ENCODE measurements around the gene SZT2. TPM values are rescaled to one million over a fixed set of nuclear protein-coding genes. Genes with fewer than 3 reads are reported as not detected.
"Not testable (repeated sequence)": the region's sequence is repeated elsewhere in the genome, so short reads cannot be mapped to it uniquely, and the experiment has no call there.

The SZT2 gene
- total RNA-seq, 2 donors from 2014 or later = 51.4 to 51.6 TPM

- peaks cover 17% of the 10 kb centered on the region for H3K4me1 Mint-ChIP-seq (ENCODE audit: low read depth)
- H3K27ac Mint-ChIP-seq = no peak overlapping the region
- peaks cover 8 to 33% of the 10 kb centered on the region in 2 donors for H3K36me3 Mint-ChIP-seq (ENCODE audit: insufficient read depth in 2 of 2)
- DNase-seq (no peak), ATAC-seq (replicated peaks in 1 of 2) (no peak)
- no peaks in the 10 kb centered on the region for H3K9me3 Mint-ChIP-seq
- no peak overlapping the region for H3K4me3 Mint-ChIP-seq
- no peaks in the 10 kb centered on the region for H3K27me3 Mint-ChIP-seq (ENCODE audit: low read depth)
Observed at GRCh38 chr1:43382027-43382779, 7.5 kb upstream of the SZT2 start.

- H3K27ac Mint-ChIP-seq = no peak overlapping the region
Observed at GRCh38 chr1:43383449-43383848, 6.2 kb upstream of the SZT2 start.

GRCh38 chr1:43386676-43387075, 3.0 kb upstream of the SZT2 start:
- peaks cover 14 to 35% of the 10 kb centered on the region in 2 donors for H3K36me3 Mint-ChIP-seq (ENCODE audit: insufficient read depth in 2 of 2)
- no peak overlapping the region for H3K4me3 Mint-ChIP-seq
- ATAC-seq (replicated peaks in 1 of 2) (no peak), DNase-seq (no peak)
- peaks cover 51% of the 10 kb centered on the region for H3K4me1 Mint-ChIP-seq (ENCODE audit: low read depth)
- H3K9me3 Mint-ChIP-seq = no peaks in the 10 kb centered on the region
- no peaks in the 10 kb centered on the region for H3K27me3 Mint-ChIP-seq (ENCODE audit: low read depth)
- no peak overlapping the region for H3K27ac Mint-ChIP-seq

More at GRCh38 chr1:43383449-43383848, 6.2 kb upstream of the SZT2 start:
- no peak for DNase-seq
- no peak for ATAC-seq (replicated peaks in 1 of 2)
- no peak overlapping the region for H3K4me3 Mint-ChIP-seq
- no peaks in the 10 kb centered on the region for H3K9me3 Mint-ChIP-seq
- H3K36me3 Mint-ChIP-seq (ENCODE audit: insufficient read depth in 2 of 2) = peaks cover 8 to 34% of the 10 kb centered on the region in 2 donors
- H3K27me3 Mint-ChIP-seq (ENCODE audit: low read depth) = no peaks in the 10 kb centered on the region
- peaks cover 28% of the 10 kb centered on the region for H3K4me1 Mint-ChIP-seq (ENCODE audit: low read depth)

- peaks cover 14 to 32% of the 10 kb centered on the region in 2 donors for H3K36me3 Mint-ChIP-seq (ENCODE audit: insufficient read depth in 2 of 2)
- no peak for DNase-seq
- no peaks in the 10 kb centered on the region for H3K9me3 Mint-ChIP-seq
Observed at GRCh38 chr1:43387976-43388599, 1.6 kb upstream of the SZT2 start.

GRCh38 chr1:43388613-43389012, 1.1 kb upstream of the SZT2 start:
- DNase-seq = no peak
- H3K4me3 Mint-ChIP-seq = peak overlapping the region; percentile 96 to 99
- peak overlapping the region; percentile 99 for H3K27ac Mint-ChIP-seq
- H3K9me3 Mint-ChIP-seq = no peaks in the 10 kb centered on the region
- H3K4me1 Mint-ChIP-seq (ENCODE audit: low read depth) = peaks cover 52% of the 10 kb centered on the region
- H3K36me3 Mint-ChIP-seq (ENCODE audit: insufficient read depth in 2 of 2) = peaks cover 14 to 30% of the 10 kb centered on the region in 2 donors
- no peak for ATAC-seq (replicated peaks in 1 of 2)
- no peaks in the 10 kb centered on the region for H3K27me3 Mint-ChIP-seq (ENCODE audit: low read depth)

More at GRCh38 chr1:43387976-43388599, 1.6 kb upstream of the SZT2 start:
- H3K4me1 Mint-ChIP-seq (ENCODE audit: low read depth) = peaks cover 52% of the 10 kb centered on the region
- no peak for ATAC-seq (replicated peaks in 1 of 2)
- H3K27ac Mint-ChIP-seq = peak overlapping the region; percentile 99
- peak overlapping the region; percentile 96 to 99 for H3K4me3 Mint-ChIP-seq
- H3K27me3 Mint-ChIP-seq (ENCODE audit: low read depth) = no peaks in the 10 kb centered on the region

GRCh38 chr1:43392702-43393101, 3.0 kb downstream of the SZT2 start:
- DNase-seq = no peak
- no peak for ATAC-seq (replicated peaks in 1 of 2)
- Mint-ChIP-seq H3K9me3 (no peaks in the 10 kb centered on the region), H3K4me1 (ENCODE audit: low read depth) (peaks cover 42% of the 10 kb centered on the region), H3K27ac (peak overlapping the region; percentile 17), H3K27me3 (ENCODE audit: low read depth) (no peaks in the 10 kb centered on the region), H3K4me3 (no peak overlapping the region), H3K36me3 (ENCODE audit: insufficient read depth in 2 of 2) (peaks cover 6 to 15% of the 10 kb centered on the region in 2 donors)

GRCh38 chr1:43395523-43395922, 5.8 kb downstream of the SZT2 start:
- ATAC-seq (replicated peaks in 1 of 2) (no peak), DNase-seq (no peak)
- no peak overlapping the region for H3K4me3 Mint-ChIP-seq
- no peaks in the 10 kb centered on the region for H3K9me3 Mint-ChIP-seq
- peaks cover 0 to 2% of the 10 kb centered on the region in 2 donors for H3K36me3 Mint-ChIP-seq (ENCODE audit: insufficient read depth in 2 of 2)
- peaks cover 17% of the 10 kb centered on the region for H3K4me1 Mint-ChIP-seq (ENCODE audit: low read depth)
- no peaks in the 10 kb centered on the region for H3K27me3 Mint-ChIP-seq (ENCODE audit: low read depth)
- no peak overlapping the region for H3K27ac Mint-ChIP-seq

GRCh38 chr1:43396059-43396458, 6.4 kb downstream of the SZT2 start:
- Mint-ChIP-seq H3K36me3 (ENCODE audit: insufficient read depth in 2 of 2) (peaks cover 0 to 2% of the 10 kb centered on the region in 2 donors), H3K27me3 (ENCODE audit: low read depth) (no peaks in the 10 kb centered on the region)

GRCh38 chr1:43398227-43398626, 8.5 kb downstream of the SZT2 start:
- Mint-ChIP-seq H3K9me3 (no peaks in the 10 kb centered on the region), H3K27me3 (ENCODE audit: low read depth) (no peaks in the 10 kb centered on the region), H3K27ac (no peak overlapping the region), H3K4me3 (no peak overlapping the region), H3K4me1 (ENCODE audit: low read depth) (peaks cover 8% of the 10 kb centered on the region), H3K36me3 (ENCODE audit: insufficient read depth in 2 of 2) (peaks cover 2% of the 10 kb centered on the region in 2 donors)
- ATAC-seq (replicated peaks in 1 of 2) = no peak
- DNase-seq = no peak

More at GRCh38 chr1:43396059-43396458, 6.4 kb downstream of the SZT2 start:
- no peak overlapping the region for H3K4me3 Mint-ChIP-seq
- no peak overlapping the region for H3K27ac Mint-ChIP-seq
- no peaks in the 10 kb centered on the region for H3K9me3 Mint-ChIP-seq
- DNase-seq (no peak), ATAC-seq (replicated peaks in 1 of 2) (no peak)
- peaks cover 12% of the 10 kb centered on the region for H3K4me1 Mint-ChIP-seq (ENCODE audit: low read depth)

- DNase-seq; H3K9me3 Mint-ChIP-seq; H3K4me1 Mint-ChIP-seq (ENCODE audit: low read depth); H3K27me3 Mint-ChIP-seq (ENCODE audit: low read depth); H3K27ac Mint-ChIP-seq; ATAC-seq (replicated peaks in 1 of 2); H3K36me3 Mint-ChIP-seq (ENCODE audit: insufficient read depth in 2 of 2); H3K4me3 Mint-ChIP-seq: not testable (repeated sequence)
Observed at GRCh38 chr1:43400441-43400840, 10.7 kb downstream of the SZT2 start.

- no peaks in the 10 kb centered on the region for H3K9me3 Mint-ChIP-seq
- H3K27me3 Mint-ChIP-seq (ENCODE audit: low read depth) = no peaks in the 10 kb centered on the region
- no peak overlapping the region for H3K27ac Mint-ChIP-seq
- DNase-seq = no peak
- H3K4me1 Mint-ChIP-seq (ENCODE audit: low read depth) = peaks cover 8% of the 10 kb centered on the region
- no peak overlapping the region for H3K4me3 Mint-ChIP-seq
- no peak for ATAC-seq (replicated peaks in 1 of 2)
- peaks cover 8 to 15% of the 10 kb centered on the region in 2 donors for H3K36me3 Mint-ChIP-seq (ENCODE audit: insufficient read depth in 2 of 2)
Observed at GRCh38 chr1:43402089-43402865, 12.6 kb downstream of the SZT2 start.

- DNase-seq (no peak), ATAC-seq (replicated peaks in 1 of 2) (no peak)
- no peak overlapping the region for H3K27ac Mint-ChIP-seq
- H3K4me1 Mint-ChIP-seq (ENCODE audit: low read depth) = peaks cover 8% of the 10 kb centered on the region
- H3K27me3 Mint-ChIP-seq (ENCODE audit: low read depth) = no peaks in the 10 kb centered on the region
- peaks cover 13 to 21% of the 10 kb centered on the region in 2 donors for H3K36me3 Mint-ChIP-seq (ENCODE audit: insufficient read depth in 2 of 2)
- H3K9me3 Mint-ChIP-seq = no peaks in the 10 kb centered on the region
- no peak overlapping the region for H3K4me3 Mint-ChIP-seq
Observed at GRCh38 chr1:43404353-43404752, 14.7 kb downstream of the SZT2 start.

Data from activated T-cell treated with anti-CD3 and anti-CD28 coated beads, Interleukin-2, amount 50 U/mL, for 72 hours (primary cell).